ENCODE data around the gene RB1.

GRCh38 chr13:48476686-48477085 lies 173.1 kb downstream of the RB1 start:
- TF ChIP-seq CTCF (IDR thresholded peaks at IDR 0.05; ENCODE audit: poor library complexity, severe bottlenecking): no peak
- no peak for TF ChIP-seq REST (IDR thresholded peaks at IDR 0.05; ENCODE audit: borderline replicate concordance)
- no peak for TF ChIP-seq EZH2 (IDR thresholded peaks at IDR 0.05; ENCODE audit: borderline replicate concordance, insufficient read depth, low read length, poor library complexity, severe bottlenecking)
- TF ChIP-seq RAD21 (conservative IDR thresholded peaks at IDR 0.05): no peak
- no peak for TF ChIP-seq MXI1 (conservative IDR thresholded peaks at IDR 0.05; ENCODE audit: poor library complexity, severe bottlenecking)
- TF ChIP-seq TAF1 (IDR thresholded peaks at IDR 0.05; ENCODE audit: low read depth): no peak

Measured in neural cell (in vitro differentiated cells).